ENCODE measurements around the gene KRTAP24-1. TPM values are rescaled to one million over a fixed set of nuclear protein-coding genes. Genes with fewer than 3 reads are reported as not detected.

The KRTAP24-1 gene, protein sequence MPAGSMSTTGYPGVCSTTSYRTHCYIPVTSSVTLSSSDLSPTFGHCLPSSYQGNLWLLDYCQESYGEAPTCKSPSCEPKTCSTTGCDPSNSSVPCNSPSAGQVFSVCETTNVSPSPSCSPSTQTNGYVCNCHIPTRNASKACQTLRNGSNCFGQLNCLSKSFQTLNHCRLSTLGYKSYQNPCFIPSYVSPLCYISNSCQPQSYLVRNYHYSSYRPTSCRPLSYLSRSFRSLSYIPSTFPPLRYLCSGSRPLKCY
- total RNA-seq = not detected

DNA sequence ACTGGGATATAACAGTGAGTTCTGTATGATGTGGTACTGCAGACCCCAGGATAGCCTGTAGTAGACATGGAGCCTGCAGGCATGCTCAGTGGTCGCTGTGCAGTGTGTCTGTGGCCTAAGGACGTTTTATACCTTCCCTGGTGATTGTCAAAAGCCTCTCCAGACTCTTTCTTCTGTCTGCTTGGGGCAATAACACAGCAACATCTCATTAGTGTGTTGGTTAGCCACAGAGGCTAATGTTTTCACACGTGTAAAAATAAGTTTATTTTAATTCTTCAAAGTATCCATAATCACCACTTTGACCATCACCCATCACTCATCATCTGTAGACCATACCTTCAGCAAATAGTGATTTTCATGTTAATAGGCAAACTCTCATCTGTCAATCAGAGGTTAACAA, at the start of gene KRTAP24-1:
KRTAP24-1 (minus strand) TSS at position 101 of the 400 bp plus-strand sequence; CDS start at position 83, 18 bp downstream.
- Mint-ChIP-seq H3K36me3 (ENCODE audit: low read depth) (no peaks in the 10 kb centered on the region), H3K27me3 (no peaks in the 10 kb centered on the region), H3K4me3 (no peak within 1 kb of the TSS), H3K9me3 (no peaks in the 10 kb centered on the region), H3K27ac (no peak within 1 kb of the TSS), H3K4me1 (no peaks in the 10 kb centered on the region)
- no peak for DNase-seq
- CTCF ChIA-PET = no interaction called here
- POLR2A ChIA-PET = no interaction called here

DNA sequence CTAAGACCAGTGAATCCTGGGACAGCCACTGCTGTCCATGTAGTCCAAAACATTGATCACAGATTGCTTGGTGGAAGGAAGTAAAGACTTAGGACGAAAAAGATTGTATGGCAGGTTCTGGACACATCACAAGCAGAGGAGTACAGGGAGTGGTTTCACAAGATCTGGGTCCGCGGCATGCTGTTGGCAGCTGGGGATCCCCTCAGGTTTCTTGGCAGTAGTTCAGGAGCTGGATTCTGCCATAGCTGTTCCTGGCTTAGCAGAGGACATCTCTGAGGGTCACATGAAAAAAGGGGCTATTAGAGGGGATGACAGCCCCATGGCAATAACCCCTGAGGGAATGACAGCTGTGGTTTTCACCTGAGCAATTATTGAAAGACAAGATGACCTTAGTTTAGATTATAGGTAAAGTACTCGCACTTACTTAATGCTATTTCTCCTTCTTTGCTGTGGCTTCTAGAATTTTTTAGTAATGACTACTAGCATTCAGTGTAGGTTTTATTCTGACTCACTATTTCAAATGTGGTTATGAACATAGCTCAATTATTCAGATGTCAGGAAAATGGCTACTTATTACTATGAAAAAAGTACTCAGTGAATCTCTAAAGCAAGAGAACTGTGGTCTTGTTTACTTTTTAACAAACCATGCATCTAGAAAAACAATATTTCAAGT, 46.6 kb upstream of the KRTAP24-1 start:
- Mint-ChIP-seq H3K4me1 (no peaks in the 10 kb centered on the region), H3K4me3 (no peak overlapping the region), H3K27me3 (no peaks in the 10 kb centered on the region), H3K36me3 (ENCODE audit: low read depth) (no peaks in the 10 kb centered on the region), H3K9me3 (peaks cover 6% of the 10 kb centered on the region), H3K27ac (no peak overlapping the region)
- DNase-seq = no peak
- ChIA-PET POLR2A (no interaction called here), CTCF (no interaction called here)

DNA sequence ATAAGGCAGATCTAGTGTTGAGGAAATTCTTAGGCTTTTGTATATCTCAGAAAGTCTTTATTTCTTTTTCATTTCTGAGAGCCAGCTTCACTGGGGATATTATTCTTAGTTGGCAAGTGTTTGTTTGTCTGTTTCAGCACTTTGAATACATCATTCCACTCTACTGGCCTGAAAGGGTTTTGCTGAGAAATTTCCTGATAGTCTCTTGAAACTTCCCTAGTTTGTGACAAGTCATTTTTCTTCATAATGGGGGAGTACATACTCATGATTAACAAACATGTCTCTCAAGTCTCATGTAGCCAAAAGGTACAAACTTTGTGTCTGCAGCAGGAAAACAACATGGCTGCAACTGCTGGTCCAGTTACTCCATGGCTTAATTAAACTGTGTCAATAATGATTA, 43.6 kb upstream of the KRTAP24-1 start:
- CTCF ChIA-PET = no interaction called here
- Mint-ChIP-seq H3K36me3 (ENCODE audit: low read depth) (no peaks in the 10 kb centered on the region), H3K4me1 (no peaks in the 10 kb centered on the region), H3K4me3 (no peak overlapping the region), H3K9me3 (peaks cover 6% of the 10 kb centered on the region), H3K27ac (no peak overlapping the region), H3K27me3 (no peaks in the 10 kb centered on the region)
- no peak for DNase-seq
- POLR2A ChIA-PET = no interaction called here

DNA sequence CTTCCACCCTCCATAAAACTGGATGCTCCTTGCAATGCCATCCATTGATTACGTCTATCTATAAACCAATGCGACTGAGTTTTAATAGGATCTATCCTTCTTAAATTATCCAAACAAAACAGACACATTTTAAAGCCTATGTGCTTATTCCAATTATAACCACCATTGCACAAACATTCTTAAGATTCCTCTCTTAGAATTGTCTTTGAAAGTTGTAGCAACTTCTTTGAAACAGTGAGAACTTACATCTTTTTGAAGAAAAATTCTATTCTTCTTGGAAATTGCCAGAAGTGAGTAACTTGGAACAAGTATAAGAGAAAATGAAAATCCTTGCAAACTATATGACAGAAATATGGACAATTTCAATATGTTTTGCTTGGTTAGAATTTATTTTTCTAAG, 37.5 kb upstream of the KRTAP24-1 start, which contains the start of gene KRTAP26-1:
KRTAP26-1 (minus strand) TSS at position 101 of the 400 bp plus-strand sequence. CDS start 280 bp downstream, outside the sequence.
- ChIA-PET POLR2A (no interaction called here), CTCF (no interaction called here)
- Mint-ChIP-seq H3K9me3 (peaks cover 3% of the 10 kb centered on the region), H3K4me3 (no peak within 1 kb of the TSS), H3K27ac (no peak within 1 kb of the TSS), H3K27me3 (no peaks in the 10 kb centered on the region), H3K4me1 (no peaks in the 10 kb centered on the region), H3K36me3 (ENCODE audit: low read depth) (no peaks in the 10 kb centered on the region)
- no peak for DNase-seq

DNA sequence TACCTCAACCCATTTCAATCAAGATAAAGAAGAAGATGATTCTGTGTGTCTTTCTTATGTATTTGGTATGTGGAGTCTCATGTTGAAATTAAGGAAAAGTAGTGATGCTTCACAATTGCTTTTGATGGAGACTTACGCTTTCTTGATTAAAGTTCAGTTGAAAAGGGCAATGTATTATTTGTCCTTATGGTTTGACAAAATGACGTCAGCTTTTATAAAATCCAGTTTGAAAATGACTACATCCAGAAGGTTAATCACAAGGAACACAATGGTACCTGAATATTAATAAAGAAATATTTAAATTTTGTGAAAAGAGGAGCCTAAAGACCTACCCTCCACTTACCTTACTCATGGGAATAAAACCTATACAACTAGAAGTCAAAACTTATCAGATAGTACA, 33.0 kb upstream of the KRTAP24-1 start:
- Mint-ChIP-seq H3K4me3 (no peak overlapping the region), H3K36me3 (ENCODE audit: low read depth) (no peaks in the 10 kb centered on the region), H3K27me3 (no peaks in the 10 kb centered on the region), H3K9me3 (peaks cover 3% of the 10 kb centered on the region), H3K27ac (no peak overlapping the region), H3K4me1 (no peaks in the 10 kb centered on the region)
- DNase-seq = no peak
- CTCF ChIA-PET = no interaction called here
- POLR2A ChIA-PET = no interaction called here

DNA sequence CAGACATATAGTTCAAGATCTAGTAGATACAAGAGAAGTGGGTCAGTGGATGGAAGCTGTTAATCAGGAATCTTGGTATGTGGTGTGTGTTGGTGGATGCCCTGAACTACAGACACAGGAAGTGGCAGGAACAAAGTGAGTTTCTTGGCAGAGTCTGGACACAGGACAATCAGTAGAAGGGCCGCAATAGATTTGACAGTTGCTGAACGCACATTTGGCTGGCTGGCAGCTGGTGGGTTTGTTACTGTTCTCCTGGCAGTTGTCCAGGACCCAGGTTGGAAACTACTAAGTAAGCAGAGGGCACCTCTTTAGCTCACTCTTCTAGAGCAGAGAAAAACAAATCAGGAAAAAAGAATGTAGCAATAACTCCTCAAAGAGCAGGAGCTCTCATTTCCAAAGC, 24.1 kb upstream of the KRTAP24-1 start:
- H3K27ac Mint-ChIP-seq = no peak overlapping the region
- no peak for DNase-seq
- CTCF ChIA-PET = no interaction called here
- no peak overlapping the region for H3K4me3 Mint-ChIP-seq
- H3K9me3 Mint-ChIP-seq = no peaks in the 10 kb centered on the region
- no peaks in the 10 kb centered on the region for H3K27me3 Mint-ChIP-seq
- no peaks in the 10 kb centered on the region for H3K36me3 Mint-ChIP-seq (ENCODE audit: low read depth)
- POLR2A ChIA-PET = no interaction called here
- H3K4me1 Mint-ChIP-seq = no peaks in the 10 kb centered on the region

DNA sequence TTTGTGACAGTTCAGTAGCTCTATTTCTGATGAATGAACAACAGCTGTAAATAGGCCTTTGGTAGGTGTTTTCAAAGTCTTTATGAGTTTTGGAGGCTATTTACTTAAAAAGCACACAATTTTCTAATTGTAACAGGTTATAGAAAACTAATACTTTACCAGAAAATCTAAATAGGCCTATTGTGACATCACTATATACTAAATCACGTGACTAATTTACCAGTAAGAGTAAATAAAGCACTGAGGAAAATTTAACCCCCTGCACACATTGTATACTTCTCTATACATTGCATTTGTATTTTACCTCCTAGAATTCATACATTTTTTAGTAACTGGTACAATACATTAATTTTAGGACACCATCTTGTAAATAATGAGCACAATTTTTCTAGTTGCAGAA, 22.4 kb upstream of the KRTAP24-1 start:
- H3K4me1 Mint-ChIP-seq = no peaks in the 10 kb centered on the region
- H3K27me3 Mint-ChIP-seq = no peaks in the 10 kb centered on the region
- POLR2A ChIA-PET = no interaction called here
- H3K9me3 Mint-ChIP-seq = peaks cover 2% of the 10 kb centered on the region
- DNase-seq = no peak
- CTCF ChIA-PET = no interaction called here
- no peaks in the 10 kb centered on the region for H3K36me3 Mint-ChIP-seq (ENCODE audit: low read depth)
- no peak overlapping the region for H3K4me3 Mint-ChIP-seq
- H3K27ac Mint-ChIP-seq = no peak overlapping the region

DNA sequence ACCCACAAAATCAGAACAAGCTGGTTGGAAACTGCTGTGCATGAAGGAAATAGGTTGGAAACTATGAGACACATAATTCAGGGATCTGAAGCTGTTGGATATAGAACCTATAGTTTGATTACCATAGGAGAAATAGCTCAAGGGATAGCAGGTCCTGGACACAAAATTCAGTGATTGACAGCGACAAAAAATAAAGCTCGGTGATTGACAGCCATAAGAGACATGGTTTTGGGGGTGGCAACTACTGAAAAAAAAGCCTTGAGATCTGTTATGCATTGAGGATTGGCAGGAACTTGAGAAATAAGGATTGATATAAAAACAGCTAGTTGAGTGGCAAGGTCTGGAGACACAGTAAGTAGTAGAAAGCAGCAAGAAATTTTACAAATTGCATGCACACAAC, 6.5 kb upstream of the KRTAP24-1 start, which contains the start of gene KRTAP25-1:
KRTAP25-1 (minus strand) TSS at position 300 of the 400 bp plus-strand sequence; CDS start at position 276, 24 bp downstream.
- Mint-ChIP-seq H3K36me3 (ENCODE audit: low read depth) (no peaks in the 10 kb centered on the region), H3K4me1 (no peaks in the 10 kb centered on the region), H3K27ac (no peak within 1 kb of the TSS), H3K9me3 (no peaks in the 10 kb centered on the region), H3K4me3 (no peak within 1 kb of the TSS), H3K27me3 (no peaks in the 10 kb centered on the region)
- CTCF ChIA-PET = no interaction called here
- no peak for DNase-seq
- POLR2A ChIA-PET = no interaction called here

DNA sequence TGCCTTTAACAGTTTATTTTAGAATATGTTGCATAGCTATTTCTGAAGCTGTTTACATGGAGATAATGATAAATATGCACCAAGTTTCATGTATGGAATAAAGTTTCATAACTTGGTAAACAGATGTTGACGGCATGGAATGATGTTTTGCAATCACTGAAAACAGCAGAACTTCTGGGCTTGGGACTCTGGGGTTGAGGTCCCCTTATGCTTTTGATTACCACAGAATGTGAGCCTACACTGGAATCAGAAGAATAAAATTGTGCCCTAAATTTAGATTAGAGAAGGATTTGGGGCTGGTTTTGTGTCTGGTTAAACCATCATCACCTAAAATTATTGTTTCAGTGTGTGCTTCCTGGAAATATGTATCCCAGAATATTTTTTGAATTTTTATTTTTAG, 11.1 kb downstream of the KRTAP24-1 start:
- no peaks in the 10 kb centered on the region for H3K4me1 Mint-ChIP-seq
- ChIA-PET CTCF (no interaction called here), POLR2A (no interaction called here)
- no peak overlapping the region for H3K4me3 Mint-ChIP-seq
- H3K27me3 Mint-ChIP-seq = no peaks in the 10 kb centered on the region
- peaks cover 2% of the 10 kb centered on the region for H3K9me3 Mint-ChIP-seq
- no peaks in the 10 kb centered on the region for H3K36me3 Mint-ChIP-seq (ENCODE audit: low read depth)
- DNase-seq = no peak
- H3K27ac Mint-ChIP-seq = no peak overlapping the region

DNA sequence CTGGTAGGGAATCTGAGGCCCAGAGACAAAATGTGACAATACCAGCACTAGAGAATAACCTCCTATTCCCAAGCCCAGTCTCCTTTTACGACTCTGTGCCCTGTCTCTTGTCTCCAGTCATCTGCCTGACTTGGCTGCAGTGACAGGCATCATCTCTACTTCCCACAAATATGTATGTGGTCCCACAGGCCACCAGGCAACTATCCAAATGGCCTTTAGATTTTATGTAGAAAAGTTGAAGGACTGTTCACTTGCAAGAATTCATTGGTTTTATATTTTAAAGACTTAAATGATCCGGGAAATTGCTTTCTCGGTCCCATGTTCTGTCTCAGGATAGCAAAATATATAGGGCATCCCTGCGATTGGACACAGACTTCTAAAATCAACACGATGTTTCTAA, 11.6 kb downstream of the KRTAP24-1 start:
- no peak overlapping the region for H3K27ac Mint-ChIP-seq
- peaks cover 2% of the 10 kb centered on the region for H3K9me3 Mint-ChIP-seq
- ChIA-PET POLR2A (no interaction called here), CTCF (no interaction called here)
- no peaks in the 10 kb centered on the region for H3K36me3 Mint-ChIP-seq (ENCODE audit: low read depth)
- no peaks in the 10 kb centered on the region for H3K4me1 Mint-ChIP-seq
- no peak overlapping the region for H3K4me3 Mint-ChIP-seq
- DNase-seq = no peak
- H3K27me3 Mint-ChIP-seq = no peaks in the 10 kb centered on the region

DNA sequence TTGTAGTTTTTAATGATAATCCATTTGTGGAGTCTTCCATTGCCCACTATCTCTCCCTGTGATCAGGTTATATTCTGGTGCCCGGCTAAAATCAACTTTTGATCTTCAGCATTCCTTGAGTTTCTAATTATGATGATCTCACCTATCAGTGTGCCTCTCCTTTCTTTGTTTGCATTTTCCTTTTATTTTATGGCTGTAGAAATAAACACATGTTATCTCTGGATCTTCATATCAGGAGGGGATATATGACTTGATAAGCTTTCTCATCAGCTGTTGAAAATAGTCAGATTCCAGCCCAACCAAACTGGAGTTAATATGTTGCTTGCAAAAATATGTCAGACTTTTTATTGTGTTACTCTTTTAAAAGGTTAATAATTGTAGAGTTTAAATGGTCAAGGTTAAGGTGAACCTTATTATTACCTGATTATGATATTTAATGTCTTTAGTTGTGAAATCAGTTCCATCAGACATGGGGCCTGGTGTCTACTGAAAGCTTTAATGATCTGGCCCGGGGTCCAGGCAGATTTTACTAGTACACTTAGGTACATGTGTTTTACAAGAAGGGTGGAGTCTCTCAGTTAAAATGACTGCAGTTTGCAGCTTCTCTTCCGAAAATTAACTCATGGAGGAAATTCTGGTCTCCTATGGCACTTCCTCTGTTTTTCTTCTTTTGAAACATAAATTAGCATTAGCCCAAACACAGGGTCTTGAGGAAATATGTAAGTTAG, 12.8 kb downstream of the KRTAP24-1 start:
- H3K27me3 Mint-ChIP-seq = no peaks in the 10 kb centered on the region
- H3K27ac Mint-ChIP-seq = no peak overlapping the region
- CTCF ChIA-PET = no interaction called here
- H3K4me1 Mint-ChIP-seq = no peaks in the 10 kb centered on the region
- H3K9me3 Mint-ChIP-seq = peaks cover 2% of the 10 kb centered on the region
- no peak overlapping the region for H3K4me3 Mint-ChIP-seq
- POLR2A ChIA-PET = no interaction called here
- no peak for DNase-seq
- H3K36me3 Mint-ChIP-seq (ENCODE audit: low read depth) = no peaks in the 10 kb centered on the region

DNA sequence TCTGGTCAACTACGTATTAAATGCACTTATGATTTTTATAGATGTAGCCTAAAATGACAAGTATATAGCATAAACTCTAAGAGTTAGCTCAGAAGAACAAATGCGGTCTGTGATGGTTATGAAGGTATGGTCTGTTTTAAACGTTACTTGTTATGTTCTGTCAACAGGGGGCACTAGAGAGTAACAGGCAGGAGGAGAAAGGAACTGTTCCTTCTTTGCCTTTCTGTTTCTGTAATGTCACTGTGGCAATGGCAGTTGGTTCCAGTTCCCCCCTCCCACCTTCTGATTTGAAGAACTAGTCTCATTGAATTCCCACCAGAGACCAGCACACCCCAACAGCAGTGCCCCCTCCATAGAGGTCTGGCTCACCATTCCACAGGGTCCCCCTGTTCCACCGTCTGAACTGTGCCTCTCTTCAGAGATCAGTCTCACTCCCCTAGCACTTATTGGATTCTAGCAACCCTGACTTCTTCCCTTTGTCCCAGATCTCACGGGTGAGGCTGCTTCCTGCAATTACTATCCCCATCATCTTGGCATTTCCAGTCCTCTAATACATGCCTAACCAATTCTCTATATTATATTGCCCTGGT, 14.0 kb downstream of the KRTAP24-1 start:
- DNase-seq = no peak
- no peaks in the 10 kb centered on the region for H3K4me1 Mint-ChIP-seq
- ChIA-PET CTCF (no interaction called here), POLR2A (no interaction called here)
- no peaks in the 10 kb centered on the region for H3K36me3 Mint-ChIP-seq (ENCODE audit: low read depth)
- H3K27me3 Mint-ChIP-seq = no peaks in the 10 kb centered on the region
- H3K4me3 Mint-ChIP-seq = no peak overlapping the region
- H3K27ac Mint-ChIP-seq = no peak overlapping the region
- H3K9me3 Mint-ChIP-seq = peaks cover 2% of the 10 kb centered on the region

DNA sequence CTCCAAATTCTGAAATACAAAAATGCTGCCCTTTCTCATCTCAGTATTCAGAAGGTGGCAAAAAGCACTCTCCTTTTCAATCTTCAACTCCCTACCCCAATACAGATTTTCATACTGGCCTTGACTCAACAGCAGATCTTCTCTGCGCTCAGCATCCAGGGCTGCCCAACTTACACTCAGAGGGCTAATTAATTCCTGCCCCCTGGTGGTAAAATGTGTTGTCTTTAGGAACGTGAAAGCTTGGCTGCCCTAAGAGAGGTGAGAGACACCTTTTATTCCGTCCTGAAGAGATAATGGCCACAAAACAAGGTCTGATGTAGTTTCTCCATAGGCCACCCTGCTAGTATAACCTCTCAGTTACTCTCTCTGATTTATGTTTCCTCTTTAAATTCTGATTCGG, 25.0 kb downstream of the KRTAP24-1 start:
- POLR2A ChIA-PET = no interaction called here
- Mint-ChIP-seq H3K4me1 (no peaks in the 10 kb centered on the region), H3K27me3 (no peaks in the 10 kb centered on the region), H3K4me3 (no peak overlapping the region), H3K9me3 (no peaks in the 10 kb centered on the region), H3K36me3 (ENCODE audit: low read depth) (no peaks in the 10 kb centered on the region), H3K27ac (no peak overlapping the region)
- DNase-seq = no peak
- CTCF ChIA-PET = no interaction called here

All from activated CD4-positive, alpha-beta memory T cell treated with anti-CD3 and anti-CD28 coated beads, Interleukin-2, amount 10 ng/mL, durations not matched to agents 7 days and 5 days (primary cell).